ENCODE data around the gene ZNF629.
"Not testable (repeated sequence)": the region's sequence is repeated elsewhere in the genome, so short reads cannot be mapped to it uniquely, and the experiment has no call there.

ZNF629 gene

DNA sequence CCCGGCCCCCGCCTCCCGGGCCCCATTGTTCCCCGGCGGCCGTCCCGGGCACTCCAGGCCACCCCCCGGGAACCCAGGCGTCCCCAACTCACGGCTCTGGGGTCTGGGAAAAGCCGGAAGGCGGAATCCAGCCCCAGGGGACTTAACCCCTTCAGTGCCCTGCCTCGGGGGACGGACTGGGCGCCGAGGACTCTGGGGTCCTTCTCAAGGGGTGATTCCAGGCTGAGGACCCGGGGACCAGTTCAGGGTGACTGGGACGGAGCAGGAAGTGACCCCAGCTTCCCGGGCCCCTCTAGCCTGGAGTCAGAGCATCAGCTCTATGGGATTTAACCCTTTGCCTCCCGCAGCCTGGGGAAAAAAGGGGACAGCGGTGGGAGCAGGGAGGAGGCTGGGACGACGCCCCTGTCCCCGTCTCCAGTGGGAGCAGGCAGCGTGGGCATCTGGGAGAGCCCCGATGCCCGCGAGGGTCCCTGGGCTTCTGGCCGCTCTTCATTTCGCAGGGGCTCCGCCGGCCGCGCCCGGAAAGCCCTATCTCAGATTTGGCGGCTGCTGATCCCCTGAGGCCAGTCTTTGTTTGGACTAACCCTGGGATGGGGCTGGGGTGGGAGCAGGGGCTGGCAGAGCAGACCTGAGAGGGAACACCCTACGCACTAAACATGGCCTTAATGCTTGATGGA, at the start of gene ZNF629:
Gene ZNF629, minus strand, starts transcription at position 270 of the 677 bp plus-strand sequence. CDS start 2,723 bp downstream, outside the sequence.
- peak; percentile 49 for DNase-seq

DNA sequence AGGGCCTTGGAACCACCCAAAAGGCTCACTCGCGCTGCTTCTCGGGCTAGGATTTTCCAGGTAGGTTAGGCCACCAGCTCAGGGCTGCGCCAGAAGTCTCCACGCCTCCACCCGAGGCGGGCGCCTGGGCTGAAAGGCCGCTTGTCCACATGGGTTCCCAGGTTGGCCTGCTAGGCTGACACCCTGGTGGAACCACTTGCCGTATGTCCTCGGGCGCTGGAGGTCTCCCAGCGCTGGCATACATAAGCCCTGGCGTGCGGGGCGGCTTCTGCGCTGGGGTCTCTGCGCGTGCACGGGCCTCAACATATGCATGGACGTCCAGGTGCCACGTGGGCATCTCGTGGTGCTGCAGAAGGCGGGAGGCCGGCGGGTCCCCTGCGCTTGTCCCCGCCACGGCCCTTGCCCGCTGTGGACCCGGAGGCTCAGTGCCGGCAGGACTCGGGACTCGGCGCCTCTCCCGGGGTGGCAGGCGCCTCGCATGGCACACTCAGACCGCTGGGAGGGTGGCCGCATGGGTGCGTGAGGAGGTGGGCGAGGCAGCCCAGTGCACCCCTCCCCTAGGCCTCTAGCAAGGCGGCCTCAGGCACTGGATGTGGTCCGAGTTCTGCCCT, 47.2 kb upstream of the ZNF629 start:
- no peak for DNase-seq

DNA sequence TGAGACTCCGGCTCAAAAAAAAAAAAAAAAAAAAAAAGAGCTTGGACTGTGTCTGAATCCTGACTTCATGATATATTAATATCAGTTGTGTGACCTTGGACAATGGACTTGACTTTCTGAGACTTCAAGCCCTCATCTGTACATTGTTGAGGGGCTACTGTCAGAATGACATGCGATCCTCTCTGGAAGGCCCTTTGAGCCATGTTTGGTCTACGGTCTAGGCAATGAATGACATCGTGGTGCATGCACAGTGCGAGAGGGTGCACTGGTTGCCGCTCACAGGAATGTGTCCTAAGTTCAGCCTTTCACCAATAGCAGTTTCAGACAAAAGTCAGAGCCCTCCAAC, 43.0 kb upstream of the ZNF629 start:
- no peak for DNase-seq

DNA sequence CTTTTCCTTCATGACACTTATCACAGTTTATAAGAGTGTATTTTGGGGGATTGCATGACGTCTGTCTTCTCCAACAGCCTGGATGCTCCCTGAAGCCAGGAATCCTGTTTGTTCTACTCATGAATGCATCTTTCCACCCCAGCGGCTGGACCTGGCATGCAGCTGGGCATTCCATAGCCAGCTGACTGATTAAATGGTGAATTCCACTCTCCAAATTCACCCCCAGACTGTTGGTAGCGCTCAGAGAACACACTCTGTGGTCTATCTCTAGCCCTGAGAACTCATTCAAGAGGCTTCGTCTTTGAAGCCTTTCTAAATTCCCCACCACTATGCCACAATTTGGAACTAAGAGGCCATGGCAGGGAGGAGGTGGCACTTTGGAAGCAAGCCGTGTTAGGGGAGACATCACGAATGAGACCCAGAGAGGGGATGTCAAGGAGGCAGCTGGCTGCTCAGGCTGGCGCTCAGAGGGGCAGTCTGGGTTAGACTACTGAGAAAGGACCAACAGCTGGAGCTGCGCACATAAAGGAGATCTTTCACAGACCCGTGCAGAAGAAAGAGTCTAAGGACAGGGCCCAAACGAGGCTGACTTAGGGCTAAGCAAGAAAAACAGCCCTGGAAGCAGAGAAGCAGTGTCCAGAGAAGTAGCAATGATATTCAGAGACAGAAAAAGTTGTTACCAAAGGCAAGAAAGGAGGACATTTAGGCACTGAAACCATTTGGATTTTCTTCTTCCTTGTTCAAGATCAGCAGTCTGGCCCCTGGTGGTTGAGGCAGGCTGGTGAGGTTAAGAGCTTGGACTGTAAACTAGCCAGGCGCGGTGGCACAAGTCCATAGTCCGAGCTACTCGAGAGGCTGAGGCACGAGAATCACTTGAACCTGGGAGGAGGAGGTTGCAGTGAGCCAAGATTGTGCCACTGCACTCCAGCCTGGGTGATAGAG, 42.4 kb upstream of the ZNF629 start:
- no peak for DNase-seq

DNA sequence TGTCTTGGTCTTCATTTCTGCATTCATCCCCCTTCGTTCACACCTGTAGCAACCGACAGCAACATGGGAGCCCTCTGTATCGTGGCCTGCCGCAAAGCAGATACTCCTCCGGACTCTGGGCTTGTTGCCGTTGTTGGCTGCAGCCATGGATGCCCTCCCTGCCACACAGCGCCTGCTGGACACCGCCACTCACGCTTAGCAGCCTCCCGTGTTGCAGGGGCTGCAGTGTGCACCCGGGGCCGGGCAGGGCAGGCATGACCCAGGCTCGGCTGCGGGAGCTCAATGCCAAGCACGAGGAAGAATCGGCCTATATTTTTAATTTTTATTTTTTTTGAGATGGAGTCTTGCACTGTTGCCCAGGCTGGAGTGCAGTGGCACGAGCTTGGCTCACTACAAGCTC, 34.9 kb upstream of the ZNF629 start:
- DNase-seq, result no peak

DNA sequence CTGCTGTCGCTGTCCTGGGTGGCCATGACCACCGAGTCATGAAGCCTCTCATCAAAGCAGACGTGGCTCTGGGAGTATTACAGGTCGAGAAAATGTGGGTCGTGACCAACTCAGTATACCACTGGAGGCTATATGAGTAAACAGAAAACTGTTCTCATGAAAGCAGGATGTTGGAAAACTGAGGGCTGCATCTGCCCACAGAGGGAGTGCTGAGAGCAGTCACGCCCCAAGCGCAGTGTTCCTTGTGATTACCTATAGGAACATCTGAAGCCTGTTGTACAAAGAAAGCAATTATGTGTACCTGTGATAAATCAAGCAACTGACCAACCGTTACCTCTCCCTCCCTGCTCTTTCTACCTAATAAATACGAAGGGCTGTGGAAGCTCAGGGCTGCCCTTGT, 34.4 kb upstream of the ZNF629 start:
- DNase-seq, result not testable (repeated sequence)

DNA sequence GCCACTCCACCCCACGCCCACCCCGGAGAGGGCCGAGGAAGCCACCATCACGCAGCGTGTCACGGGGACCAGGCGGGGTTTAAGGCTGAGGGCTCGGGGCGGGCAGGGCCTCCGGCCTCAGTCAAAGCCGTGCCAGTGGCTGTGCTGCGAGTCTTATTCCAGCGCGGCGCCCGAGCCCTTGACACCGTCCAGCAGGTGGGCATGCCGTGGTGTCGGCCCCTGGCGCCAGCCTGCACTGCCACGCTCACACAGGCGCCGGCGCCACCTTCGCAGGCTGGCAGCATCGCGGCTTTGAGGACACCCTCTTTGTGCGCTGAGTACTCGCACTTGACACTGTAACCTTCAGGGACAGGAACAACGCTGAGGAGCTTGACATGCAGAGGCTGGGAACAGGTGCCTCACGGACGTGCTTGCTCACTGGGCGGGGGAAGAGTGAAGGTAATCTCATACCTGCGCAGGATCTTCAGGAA, 34.0 kb upstream of the ZNF629 start:
- DNase-seq, result no peak

DNA sequence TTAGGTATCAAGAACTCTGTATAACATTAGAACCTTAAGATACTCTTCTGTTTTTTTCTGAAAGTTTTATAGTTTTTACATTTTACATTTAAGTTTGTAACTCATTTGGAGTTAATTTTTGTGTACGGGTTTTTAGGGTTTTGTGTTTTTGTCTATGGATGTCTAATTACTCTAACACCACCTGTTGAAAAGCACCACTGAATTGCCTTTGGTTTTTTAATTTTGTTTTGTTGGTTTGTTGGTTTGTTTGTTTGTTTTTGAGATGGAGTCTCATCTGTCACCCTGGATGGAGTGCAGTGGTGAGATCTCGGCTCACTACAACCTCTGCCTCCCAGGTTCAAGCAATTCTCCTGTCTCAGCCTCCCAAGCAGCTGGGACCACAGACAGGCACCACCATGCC, 29.8 kb upstream of the ZNF629 start:
- no peak for DNase-seq

DNA sequence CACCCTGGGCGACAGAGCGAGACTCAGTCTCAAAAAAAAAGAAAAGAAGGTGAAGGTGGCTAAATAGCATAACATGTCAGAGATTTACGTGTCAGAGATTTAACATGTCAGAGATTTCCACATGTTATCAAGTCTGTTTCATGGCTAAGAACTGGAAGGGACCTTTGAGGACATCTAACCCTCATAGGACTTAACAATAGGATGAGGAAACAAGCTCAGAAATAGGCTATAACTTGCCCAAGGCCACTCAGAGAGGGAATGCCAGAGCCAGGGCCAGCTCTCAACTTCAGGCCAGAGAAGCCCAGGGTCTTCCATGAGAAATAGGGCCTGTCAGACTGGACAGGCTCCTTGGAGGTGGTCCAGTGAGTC, 26.8 kb upstream of the ZNF629 start:
- DNase-seq, result no peak

DNA sequence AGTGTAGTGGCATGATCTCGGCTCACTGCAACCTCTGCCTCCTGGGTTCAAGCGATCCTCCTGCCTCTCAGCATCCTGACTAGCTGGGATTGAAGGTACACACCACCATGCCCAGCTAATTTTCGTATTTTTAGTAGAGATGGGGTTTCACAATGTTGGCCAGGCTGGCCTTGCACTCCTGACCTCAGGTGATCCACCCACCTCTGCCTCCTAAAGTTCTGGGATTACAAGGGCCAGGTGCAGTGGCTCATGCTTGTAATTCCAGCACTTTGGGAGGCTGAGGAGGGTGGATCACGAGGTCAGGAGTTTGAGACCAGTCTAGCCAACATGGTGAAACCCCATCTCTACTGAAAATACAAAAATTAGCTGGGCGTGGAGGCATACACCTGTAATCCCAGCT, 22.7 kb upstream of the ZNF629 start:
- not testable (repeated sequence) for DNase-seq

DNA sequence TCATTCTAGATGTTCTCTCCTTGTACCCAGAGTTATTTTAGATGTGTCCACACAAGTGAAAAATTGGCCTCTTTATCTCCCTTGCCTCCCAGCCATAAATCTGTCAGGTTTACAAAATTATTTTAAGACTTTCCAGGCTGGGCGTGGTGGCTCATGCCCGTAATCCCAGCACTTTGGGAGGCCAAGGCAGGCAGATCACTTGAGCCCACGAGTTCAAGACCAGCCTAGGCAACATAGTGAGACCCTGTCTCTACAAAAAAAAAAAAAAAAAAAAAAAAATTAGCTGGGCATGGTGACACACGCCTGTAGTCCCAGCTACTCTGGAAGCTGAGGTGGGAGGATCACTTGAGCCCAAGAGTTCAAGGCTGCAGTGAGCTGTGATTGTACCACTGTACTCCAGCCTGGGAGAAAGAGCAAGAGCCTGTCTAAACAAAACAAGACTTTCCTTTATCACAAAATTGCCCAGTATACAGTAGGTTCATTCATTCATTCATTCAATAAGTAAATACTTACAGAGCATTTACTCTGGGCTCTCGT, 22.0 kb upstream of the ZNF629 start:
- DNase-seq, result not testable (repeated sequence)

DNA sequence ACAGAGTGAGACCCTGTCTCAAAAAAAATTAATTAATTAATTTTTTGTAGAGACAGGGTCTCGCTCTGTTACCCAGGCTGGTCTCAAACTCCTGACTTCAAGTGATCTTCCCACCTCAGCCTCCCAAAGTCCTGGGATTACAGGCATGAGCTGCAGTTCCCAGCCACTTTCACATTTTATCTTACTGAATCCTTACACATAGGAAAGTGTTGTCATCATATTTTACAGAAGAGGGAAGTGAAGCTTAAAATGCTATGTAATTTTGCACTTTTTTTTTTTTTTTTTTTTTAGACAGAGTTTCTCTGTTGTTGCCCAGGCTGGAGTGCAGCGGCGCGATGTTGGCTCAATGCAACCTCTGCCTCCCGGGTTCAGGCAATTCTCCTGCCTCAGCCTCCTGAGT, 21.1 kb upstream of the ZNF629 start:
- no peak for DNase-seq

DNA sequence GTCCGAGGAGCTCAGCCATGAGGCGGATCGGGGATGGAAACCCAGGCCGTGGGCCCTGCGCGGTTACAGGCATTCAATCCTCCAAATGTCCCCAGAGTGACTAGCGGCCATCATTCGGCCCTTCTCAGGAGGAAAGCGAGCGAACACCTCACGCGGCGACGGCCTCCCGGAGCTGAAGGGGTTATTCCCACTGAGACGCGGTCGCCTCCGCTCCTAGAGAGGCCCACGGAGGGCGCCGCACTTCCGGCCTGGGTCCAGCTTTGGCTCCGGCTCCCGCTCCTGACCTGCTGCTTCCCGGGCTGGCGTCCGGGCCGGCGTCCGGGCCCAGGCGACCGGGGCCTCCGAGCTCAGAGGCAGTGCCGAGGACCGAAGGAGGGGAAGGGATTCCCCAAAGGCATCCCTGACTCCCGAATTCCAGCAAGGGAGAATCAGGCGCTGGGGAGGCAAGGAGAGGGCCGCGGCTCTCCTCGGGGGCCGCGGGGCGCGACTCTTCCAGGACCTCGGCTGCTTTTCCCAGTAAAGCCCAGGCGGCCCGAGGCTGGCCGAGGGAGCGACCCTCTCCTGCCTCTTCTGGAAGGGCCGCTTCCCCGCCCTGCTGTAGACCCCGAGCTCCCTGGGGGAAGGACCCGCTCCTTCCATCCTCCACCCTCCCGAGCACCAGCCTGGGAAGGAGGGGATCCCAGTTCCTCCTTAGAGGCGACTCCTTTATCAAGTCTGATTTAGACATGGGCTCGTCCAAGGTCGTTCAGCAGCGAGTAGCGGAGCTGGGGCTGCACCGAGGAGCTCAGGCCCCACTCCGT, 18.6 kb upstream of the ZNF629 start:
- peak; percentile 68 for DNase-seq

DNA sequence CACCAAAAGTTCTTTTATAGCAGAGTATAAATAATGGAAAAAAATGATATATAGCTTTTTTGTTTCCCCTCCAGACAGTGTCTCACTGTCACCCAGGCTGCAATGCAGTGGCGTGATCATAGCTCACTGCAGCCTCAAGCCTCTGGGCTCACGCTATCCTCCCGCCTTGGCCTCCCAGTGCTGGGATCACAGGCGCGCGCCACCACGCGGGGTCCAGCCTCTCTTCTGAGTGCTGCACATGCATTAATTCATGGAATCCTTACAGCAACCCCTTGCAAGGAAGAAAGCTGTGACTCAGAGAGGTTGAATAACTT, 18.0 kb upstream of the ZNF629 start:
- no peak for DNase-seq

DNA sequence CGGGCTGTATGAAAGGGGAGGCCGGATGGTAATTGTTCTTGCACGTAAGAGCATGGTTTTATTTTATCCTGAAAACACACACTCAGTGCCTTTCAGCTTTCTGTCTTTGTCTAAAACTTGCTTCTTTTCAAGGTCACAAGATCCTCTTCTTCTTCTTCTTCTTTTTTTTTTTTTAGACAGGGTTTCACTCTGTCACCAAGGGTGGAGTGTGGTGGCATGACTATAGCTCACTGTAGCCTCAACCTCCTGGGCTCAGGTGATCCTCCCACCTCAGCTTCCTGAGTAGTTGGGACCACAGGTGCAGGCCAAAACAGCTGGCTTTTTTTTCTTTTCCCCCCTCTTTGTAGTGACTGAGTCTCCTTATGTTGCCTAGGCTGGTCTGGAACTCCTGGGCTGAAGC, 15.9 kb upstream of the ZNF629 start:
- DNase-seq, result no peak

DNA sequence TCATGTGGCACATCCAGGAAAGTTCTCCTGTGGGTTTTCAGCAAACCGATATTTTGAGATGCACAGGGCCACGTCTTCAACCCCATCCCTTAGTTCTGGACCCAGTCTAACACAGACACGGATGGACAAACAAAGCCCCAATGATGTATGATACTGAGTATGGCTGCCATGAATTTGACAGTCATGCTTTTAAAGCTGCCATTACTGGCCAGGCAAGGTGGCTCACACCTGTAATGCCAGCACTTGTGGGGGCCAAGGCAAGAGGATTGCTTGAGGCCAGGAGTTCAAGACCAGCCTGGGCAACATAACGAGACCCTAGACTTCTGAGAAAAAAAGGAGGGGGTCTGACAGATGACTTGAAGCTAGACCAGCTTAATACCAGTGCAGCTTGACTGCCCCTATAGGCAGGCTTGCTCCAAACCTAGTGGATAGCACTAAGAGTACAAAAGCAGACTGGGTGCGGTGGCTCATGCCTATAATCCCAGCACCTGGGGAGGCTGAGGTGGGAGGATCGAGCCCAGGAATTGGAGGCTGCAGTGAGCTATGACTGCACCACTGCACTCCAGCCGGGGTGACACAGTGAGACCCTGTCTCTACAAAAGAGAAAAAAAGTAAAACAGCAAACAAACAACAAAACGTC, 10.8 kb upstream of the ZNF629 start:
- no peak for DNase-seq

DNA sequence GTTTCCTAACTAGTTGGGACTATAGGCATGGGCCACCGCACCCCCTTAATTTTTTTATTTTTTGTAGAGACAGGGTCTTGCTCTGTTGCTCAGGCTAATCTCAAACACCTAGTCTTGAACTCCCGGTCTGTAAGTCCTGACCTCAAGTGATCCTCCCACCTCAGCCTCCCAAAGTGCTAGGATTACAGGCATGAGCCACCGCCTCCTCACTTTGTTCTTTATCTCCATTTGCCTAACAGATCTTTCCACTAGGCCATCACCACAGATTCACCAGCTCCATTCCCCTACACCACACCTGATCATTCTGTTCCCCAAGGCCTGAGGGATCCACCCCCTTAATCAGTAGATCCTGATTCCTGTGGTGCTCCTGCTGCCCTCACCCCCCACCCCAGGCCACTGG, 7.6 kb upstream of the ZNF629 start:
- DNase-seq, result no peak

DNA sequence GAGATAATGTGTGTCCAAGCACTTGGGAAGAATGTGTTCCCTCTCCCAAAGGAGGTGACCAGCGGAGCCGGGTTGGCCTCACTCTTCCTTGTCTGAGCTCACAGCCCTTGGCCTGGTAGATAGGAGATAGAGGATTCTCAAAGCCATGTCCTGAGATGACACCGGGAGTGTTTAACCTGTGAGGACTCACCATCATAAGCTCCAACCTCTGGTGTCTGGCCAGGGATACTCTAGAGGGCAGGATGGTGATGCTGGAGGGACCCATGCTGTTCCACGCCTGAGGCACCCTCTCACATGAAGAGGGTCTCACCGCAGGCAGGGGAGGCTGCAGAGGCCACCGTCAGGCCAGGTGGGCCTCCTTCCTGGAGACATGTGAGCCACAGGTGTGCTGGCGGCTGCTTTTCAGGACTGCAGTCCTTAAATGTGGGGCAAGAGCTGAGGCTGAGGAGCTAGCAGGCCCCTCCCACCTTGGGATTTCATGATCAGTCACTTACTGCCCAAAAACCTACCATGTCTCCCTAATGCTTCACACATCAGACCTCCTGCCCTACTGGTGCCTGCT, 6.6 kb upstream of the ZNF629 start:
- DNase-seq, result no peak

DNA sequence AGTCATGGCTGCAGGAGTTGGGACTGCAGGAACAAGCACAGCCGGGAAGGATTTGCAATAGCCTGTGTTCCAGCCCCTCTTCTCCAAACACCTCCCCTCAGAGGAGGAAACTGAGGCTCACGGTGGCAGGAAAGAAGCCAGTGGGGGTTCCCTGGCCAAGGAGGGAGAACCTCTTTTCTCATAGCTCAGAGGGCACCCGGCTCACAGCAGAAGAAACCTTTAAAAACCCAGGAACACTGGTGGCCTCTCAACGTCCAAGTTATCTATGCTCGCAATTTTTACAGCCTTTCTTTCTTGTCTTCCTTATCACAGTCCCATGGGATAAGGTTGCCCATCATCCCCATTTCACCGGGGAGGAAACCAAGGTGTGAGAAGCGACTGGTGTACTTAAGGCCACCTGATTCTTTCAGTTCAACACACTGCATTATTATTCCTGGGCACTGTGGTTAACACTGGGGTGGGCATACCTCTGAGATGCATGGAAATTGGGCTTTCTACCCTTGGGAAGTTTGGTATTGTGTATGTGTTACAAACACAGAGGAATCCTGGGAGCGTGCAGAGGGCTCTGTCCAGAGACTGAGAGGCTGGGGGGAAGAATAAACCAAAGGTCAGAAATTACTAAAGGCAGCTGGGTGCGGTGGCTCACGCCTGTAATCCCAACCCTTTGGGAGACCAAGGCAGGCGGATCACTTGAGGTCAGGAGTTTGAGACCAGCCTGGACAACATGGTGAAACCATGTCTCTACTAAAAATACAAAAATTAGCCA, 791 bp upstream of the ZNF629 start:
- DNase-seq, result no peak

DNA sequence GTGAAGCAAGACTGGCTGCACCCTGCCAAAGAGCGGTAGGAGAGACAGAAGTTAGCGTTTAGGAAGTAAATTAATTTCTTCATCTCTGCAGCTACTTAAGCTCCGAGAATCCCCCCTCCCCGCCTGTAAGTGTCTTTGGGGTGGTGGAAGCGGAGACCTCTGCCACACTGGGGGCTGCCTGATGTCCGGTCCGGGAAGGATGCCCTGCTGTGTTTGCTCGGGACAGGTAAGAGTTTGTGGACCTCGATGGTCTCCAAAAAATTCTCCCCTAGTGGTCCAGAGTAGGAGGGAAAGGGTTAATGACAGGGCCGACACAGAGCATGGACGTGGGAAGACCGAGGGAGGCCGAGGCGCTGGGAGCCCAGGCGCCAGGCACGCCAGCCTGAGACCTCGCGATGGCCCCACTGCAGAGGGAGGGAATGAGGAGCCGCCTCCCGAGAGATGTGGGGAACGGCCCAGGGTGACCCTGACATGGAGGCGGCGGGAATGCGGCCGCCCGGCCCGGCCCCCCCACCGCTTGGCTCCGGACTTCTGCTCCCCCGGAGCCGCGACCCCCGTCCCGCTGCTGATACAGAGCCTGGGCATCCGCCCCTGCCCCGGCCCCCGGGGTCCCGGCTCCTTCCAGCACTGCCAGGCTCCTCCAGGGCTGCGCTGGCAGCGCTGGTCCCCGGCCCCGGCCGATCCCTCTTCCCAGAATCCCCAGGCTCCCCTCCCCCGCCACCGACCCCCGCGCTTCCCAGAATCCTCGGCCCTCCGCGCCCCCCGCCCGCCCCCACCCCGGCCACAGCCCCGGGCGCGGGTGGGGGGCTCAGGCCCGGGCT, 680 bp downstream of the ZNF629 start:
- no peak for DNase-seq
